HG03442 (cell line): Measurements from ENCODE around the gene TMEM200C.
"Not testable (repeated sequence)": the region's sequence is repeated elsewhere in the genome, so short reads cannot be mapped to it uniquely, and the experiment has no call there.

Experiments used
- ATAC-seq: cut with Tn5 transposase; IDR thresholded peaks from one replicate; pipeline ENCODE4 v1.9.1; 2021; ENCODE audit warnings: mild to moderate bottlenecking, moderate library complexity; ENCODE audit not compliant: unreplicated experiment

The TMEM200C gene

GRCh38 chr18:5892823-5893431, 2.4 kb downstream of the TMEM200C start:
- ATAC-seq: no peak

DNA sequence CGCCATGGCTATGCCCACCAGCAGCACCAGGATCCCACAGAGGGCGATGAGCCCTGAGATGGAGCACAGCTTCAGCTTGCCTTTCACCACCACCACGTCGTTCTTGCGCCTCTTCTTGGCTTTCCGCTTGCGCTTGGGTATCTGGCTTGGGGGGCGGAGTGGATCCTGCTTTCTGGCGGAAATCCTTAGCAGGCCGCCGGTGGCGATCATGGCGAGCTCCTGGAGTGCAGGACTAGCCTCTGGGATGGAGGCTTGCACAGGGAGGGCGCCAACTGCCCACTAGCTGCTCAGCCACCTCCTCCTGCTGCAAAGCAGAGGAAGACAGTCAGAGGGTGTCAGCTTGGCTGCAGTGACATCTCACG, 3.5 kb downstream of the TMEM200C start:
- ATAC-seq: no peak

- ATAC-seq: no peak
These were observed 4.0 kb downstream of the TMEM200C start for GRCh38 chr18:5891184-5891853.

DNA sequence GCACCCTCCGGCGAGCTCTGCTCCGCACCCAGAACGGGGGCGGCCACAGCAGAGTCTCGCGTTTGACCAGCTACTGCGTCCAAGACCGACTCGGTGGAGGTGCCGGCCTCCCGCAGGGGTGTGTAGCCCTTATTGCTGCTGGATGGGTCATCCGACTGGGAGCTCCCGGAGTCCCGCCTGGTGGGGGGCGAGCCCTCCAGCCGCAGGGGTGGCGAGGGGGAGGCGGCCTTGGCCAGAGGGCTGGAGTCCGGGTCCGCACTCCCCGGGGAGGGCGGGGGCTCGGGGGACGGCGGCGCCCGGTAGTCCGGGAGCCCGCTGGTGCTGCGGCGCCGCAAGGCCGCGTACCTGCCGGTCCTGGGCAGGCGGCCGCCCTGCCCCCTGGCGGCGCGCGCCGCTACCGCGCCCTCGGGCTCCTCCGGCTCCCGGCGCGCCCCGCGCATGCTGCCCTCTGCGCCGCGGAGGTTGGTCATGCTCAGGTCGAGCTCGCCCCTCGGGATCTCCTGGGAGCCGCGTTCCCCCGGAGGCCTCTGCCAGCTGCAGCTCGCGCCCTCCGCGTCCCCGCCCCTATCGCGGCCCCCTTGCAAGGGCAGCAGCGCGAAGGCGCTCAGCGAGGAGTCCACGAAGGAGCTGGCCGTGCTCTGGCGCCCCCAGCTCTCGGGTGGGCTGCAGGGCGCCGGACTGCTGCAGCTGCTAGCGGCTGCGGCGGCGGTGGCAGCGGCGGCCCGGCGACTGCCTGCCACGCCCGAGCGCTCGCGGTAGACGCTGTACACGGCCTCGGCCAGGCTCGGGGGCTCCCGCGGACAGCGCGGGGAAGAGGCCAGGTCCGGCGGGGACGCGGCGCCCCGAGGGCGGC, 4.8 kb downstream of the TMEM200C start:
- ATAC-seq: peak; percentile 80

DNA sequence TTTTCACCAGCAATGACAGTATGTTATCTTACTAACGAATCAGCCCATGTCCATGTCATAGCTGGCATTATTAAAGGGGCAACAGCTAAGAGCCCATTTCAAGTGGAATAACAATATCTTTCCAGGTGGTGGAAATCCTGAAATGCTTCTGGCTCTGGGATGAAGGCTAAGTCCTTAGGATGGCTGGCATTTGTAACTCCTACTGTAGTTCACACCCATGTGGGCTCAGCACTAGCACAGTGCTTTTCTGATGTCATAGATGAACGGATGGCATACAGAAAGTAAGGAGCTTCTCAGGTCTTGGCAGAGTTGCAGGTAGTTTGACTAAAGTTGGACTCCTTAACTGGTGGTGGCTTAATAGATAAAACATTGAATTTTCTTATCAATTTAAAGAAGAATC, 10.0 kb downstream of the TMEM200C start:
- no peak for ATAC-seq

- ATAC-seq: peak; percentile 72
These were observed 10.9 kb downstream of the TMEM200C start for GRCh38 chr18:5884375-5884774.

DNA sequence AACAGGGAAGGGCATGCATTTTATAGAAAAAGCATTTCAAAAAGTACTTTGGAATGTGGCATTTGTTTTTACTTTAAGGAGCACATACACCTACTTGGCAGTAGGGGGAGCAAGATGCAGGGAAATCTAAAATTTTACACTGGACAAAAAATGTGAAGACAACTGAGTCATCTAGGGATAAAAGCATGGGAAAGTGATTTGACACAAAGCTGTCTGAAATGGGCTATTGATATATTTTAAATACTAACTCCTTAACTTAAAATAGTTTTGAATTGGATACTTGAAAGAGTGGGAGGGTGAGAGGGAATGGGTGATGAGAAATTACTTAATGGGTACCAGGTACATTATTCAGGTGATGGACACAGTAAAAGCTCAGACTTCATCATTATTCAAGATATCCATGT, 15.8 kb downstream of the TMEM200C start:
- no peak for ATAC-seq

- ATAC-seq: no peak
These were observed 18.4 kb downstream of the TMEM200C start for GRCh38 chr18:5876891-5877290.

DNA sequence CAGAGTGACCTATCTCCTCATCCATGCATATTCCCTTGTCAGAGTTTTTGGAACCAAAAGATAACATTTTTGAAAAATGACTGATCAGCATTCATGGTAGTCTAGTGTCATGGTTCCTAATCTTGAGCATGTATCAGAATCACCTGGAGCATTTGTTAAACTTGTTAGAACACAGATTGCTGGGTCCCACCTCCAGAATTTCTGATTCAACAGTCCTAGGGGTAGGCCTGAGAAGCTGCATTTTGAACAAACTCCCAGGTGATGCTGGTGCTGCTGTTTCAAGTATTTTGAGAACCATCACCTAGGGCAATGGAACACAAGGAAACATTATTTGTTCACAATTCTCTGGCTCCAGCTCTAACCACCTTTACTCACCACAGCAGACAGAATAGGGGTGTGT, 21.0 kb downstream of the TMEM200C start:
- ATAC-seq: no peak

- ATAC-seq: no peak
These were observed 22.4 kb downstream of the TMEM200C start for GRCh38 chr18:5872886-5873285.

- ATAC-seq: no peak
These were observed 23.9 kb downstream of the TMEM200C start for GRCh38 chr18:5871426-5871825.

- ATAC-seq: peak; percentile 90
These were observed 27.0 kb downstream of the TMEM200C start for GRCh38 chr18:5868218-5868854.

DNA sequence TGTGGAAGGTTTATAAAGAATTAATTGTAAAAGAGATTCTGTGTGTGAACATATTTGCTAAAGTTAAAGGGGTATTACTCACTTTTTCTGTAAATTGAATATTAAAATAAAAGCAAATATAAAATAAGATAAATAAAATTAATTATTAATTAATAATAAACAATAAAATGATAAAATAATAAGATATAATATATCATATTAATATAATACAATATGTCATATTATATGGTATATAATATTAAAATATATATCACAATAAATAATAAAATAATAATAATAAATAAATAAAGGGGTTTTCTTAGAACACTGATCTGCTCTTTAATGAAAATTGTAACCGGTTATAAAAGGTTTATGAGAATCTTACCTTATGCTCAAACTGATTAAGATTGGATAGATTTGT, 29.8 kb downstream of the TMEM200C start:
- no peak for ATAC-seq

GRCh38 chr18:5862127-5862526, 33.2 kb downstream of the TMEM200C start:
- not testable (repeated sequence) for ATAC-seq

DNA sequence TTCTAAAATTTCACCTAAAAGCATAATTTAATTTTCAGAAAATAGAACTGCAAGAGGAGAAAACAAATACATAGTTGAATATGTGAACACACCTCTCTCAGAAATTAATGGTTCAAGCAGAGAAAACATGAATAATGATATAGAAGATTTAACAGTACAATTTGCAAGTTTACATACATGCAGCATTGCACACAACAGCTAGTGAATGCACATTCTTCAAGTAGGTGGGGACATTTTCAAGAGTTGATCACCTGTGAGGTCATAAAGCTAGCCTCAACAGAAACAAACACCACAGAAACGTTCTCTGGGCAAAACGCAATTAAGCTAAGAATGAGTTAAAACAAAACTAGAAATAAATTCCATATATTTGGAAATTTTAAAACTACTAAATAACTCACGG, 38.1 kb downstream of the TMEM200C start:
- no peak for ATAC-seq

GRCh38 chr18:5853253-5853652, 42.1 kb downstream of the TMEM200C start:
- ATAC-seq: no peak

GRCh38 chr18:5851998-5852397, 43.3 kb downstream of the TMEM200C start:
- ATAC-seq: no peak

DNA sequence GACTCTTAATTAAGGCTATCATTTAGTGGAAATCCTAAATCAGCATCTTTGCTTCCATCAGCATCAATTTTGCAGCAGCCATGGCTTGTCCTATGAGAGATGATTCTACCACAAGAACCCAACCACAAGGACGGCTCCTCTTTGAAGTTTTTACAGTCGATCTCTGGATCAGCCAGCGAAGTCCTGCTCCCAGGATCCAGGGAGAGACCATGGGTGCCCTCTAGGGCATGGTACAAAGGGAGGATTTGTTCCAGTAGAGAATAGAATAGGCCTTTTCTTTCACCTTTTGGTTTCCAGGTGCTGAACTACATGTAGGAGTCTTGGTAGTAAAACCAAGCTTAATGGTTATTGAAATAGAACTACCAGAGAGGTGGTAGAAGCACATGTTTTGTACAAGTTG, 52.7 kb downstream of the TMEM200C start:
- ATAC-seq: no peak

DNA sequence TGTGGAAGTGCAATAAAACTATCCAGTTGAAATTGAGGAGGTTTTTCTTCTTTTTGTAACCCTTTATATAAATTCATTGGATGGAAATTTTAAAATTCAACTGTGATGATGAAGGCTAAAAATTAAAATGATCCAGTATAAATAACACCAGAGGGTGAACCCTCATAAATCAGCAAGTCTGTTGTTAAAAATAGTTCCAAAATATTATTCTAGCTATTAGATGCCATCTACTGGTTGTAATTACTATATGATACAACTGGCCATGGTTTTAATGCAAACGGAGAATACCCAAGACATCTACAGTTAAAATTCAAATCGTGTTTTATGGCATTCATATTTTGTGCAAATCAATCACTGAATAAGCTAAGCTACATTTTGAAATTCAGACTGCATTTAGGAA, 53.8 kb downstream of the TMEM200C start:
- ATAC-seq: no peak

GRCh38 chr18:5840547-5840946, 54.8 kb downstream of the TMEM200C start:
- no peak for ATAC-seq

- ATAC-seq: no peak
These were observed 55.3 kb downstream of the TMEM200C start for GRCh38 chr18:5840025-5840424.

DNA sequence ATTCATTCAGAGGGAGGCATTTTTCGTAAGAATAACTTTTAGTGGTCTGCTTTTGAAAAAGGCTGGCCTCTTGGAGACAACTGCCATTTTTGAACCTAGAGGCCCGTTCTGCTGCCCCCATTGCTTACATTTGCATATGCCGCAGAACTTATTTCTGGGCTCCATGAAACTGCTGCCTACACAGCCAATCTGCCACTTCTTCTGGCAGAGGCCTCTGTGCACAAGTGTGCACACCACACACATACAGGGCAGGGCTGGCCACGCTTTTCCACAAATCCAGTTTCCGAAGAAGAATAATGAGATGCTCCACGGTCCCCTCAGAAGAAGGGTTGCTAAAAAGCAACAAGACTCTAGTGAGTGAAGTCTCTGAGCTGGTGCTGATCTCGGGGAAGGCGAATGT, 56.2 kb downstream of the TMEM200C start:
- ATAC-seq: no peak
